Measurements from ENCODE around the gene NCKAP5. TPM values are rescaled to one million over a fixed set of nuclear protein-coding genes. Genes with fewer than 3 reads are reported as not detected.

Gene NCKAP5
- total and polyA plus RNA-seq, 8 donors = 4.0 to 22.1 (median 14.4) TPM

- H3K27me3 ChIP-seq = no peaks in the 10 kb centered on the region
- DNase-seq (no peak), ATAC-seq (peak; percentile 97)
Measured at GRCh38 chr2:133054297-133054696, 514.0 kb downstream of the NCKAP5 start.

DNA sequence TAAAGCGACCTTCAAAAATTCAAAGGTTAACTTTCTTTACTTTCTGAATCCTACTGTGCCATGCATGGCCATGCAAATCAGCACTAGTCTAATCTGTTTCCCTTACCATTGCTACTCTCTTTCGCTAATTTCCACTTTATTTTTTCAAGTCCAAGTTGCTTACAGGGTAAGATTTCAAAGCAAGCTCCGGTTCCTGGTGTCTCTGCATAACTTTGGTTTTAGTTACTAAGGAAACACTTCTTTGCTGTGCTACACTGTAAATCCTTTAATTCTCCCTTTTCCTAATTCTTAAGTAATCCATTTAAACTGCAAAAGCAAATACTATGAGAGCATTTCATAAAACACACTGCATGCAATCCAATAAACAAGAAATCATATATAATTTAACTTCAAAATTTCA is 514.7 kb downstream of the NCKAP5 start:
- Histone ChIP-seq H3K27ac (no peak overlapping the region), H3K4me1 (no peaks in the 10 kb centered on the region), H3K4me3 (no peak overlapping the region), H3K36me3 (no peaks in the 10 kb centered on the region), H3K9me3 (no peaks in the 10 kb centered on the region), H3K27me3 (no peaks in the 10 kb centered on the region)
- TF ChIP-seq, protein P1, sequence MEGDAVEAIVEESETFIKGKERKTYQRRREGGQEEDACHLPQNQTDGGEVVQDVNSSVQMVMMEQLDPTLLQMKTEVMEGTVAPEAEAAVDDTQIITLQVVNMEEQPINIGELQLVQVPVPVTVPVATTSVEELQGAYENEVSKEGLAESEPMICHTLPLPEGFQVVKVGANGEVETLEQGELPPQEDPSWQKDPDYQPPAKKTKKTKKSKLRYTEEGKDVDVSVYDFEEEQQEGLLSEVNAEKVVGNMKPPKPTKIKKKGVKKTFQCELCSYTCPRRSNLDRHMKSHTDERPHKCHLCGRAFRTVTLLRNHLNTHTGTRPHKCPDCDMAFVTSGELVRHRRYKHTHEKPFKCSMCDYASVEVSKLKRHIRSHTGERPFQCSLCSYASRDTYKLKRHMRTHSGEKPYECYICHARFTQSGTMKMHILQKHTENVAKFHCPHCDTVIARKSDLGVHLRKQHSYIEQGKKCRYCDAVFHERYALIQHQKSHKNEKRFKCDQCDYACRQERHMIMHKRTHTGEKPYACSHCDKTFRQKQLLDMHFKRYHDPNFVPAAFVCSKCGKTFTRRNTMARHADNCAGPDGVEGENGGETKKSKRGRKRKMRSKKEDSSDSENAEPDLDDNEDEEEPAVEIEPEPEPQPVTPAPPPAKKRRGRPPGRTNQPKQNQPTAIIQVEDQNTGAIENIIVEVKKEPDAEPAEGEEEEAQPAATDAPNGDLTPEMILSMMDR (IDR thresholded peaks at IDR 0.05) = no peak
- intact Hi-C loops (cut with DNase I) = no loop called here
- no peak for DNase-seq
- no peak for ATAC-seq

More at GRCh38 chr2:133054297-133054696, 514.0 kb downstream of the NCKAP5 start:
- intact Hi-C loops (cut with DNase I) = no loop called here
- Histone ChIP-seq H3K36me3 (no peaks in the 10 kb centered on the region), H3K9me3 (no peaks in the 10 kb centered on the region), H3K4me1 (no peaks in the 10 kb centered on the region), H3K27ac (no peak overlapping the region), H3K4me3 (no peak overlapping the region)
- TF ChIP-seq, protein P1 (IDR thresholded peaks at IDR 0.05) = no peak

DNA sequence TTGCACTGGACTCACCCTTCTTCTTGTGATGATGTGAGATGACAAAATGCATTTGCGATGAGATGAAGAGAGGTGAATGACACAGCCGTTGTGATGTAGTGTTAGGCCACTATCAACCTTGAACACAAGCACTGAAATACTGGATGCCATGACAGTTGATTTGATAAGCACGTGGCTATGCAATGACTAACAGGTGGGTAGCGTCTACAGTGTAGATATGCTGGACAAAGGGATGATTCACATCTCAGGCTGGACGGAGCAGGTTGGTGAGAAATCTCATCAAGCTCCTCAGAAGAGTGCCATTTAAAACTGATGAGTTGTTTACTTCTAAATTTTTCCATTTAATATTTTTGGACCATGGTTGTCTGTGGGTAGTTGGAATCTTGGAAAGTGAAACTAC is 522.5 kb downstream of the NCKAP5 start:
- H3K4me3 ChIP-seq = no peak overlapping the region
- H3K9me3 ChIP-seq = no peaks in the 10 kb centered on the region
- H3K4me1 ChIP-seq = no peaks in the 10 kb centered on the region
- ATAC-seq (no peak), DNase-seq (no peak)
- no peaks in the 10 kb centered on the region for H3K36me3 ChIP-seq
- TF ChIP-seq, protein P1 (IDR thresholded peaks at IDR 0.05) = no peak
- H3K27ac ChIP-seq = no peak overlapping the region
- no peaks in the 10 kb centered on the region for H3K27me3 ChIP-seq
- intact Hi-C loops (cut with DNase I) = no loop called here

GRCh38 chr2:133044556-133044955 is 523.7 kb downstream of the NCKAP5 start:
- H3K9me3 ChIP-seq = no peaks in the 10 kb centered on the region
- TF ChIP-seq, protein P1 (IDR thresholded peaks at IDR 0.05) = no peak
- intact Hi-C loops (cut with DNase I) = no loop called here
- ATAC-seq (no peak), DNase-seq (no peak)
- no peak overlapping the region for H3K27ac ChIP-seq
- H3K4me1 ChIP-seq = no peaks in the 10 kb centered on the region
- no peak overlapping the region for H3K4me3 ChIP-seq
- no peaks in the 10 kb centered on the region for H3K36me3 ChIP-seq
- no peaks in the 10 kb centered on the region for H3K27me3 ChIP-seq

- no peaks in the 10 kb centered on the region for H3K4me1 ChIP-seq
- no peaks in the 10 kb centered on the region for H3K27me3 ChIP-seq
- TF ChIP-seq, protein P1 (IDR thresholded peaks at IDR 0.05) = no peak
- intact Hi-C loops (cut with DNase I) = no loop called here
- no peak overlapping the region for H3K27ac ChIP-seq
- no peak for ATAC-seq
- H3K9me3 ChIP-seq = peaks cover 0 to 19% of the 10 kb centered on the region in 2 donors
- H3K4me3 ChIP-seq = no peak overlapping the region
- no peaks in the 10 kb centered on the region for H3K36me3 ChIP-seq
- no peak for DNase-seq
Measured at GRCh38 chr2:133040170-133040569, 528.1 kb downstream of the NCKAP5 start.
